Subcutaneous adipose tissue (tissue), 4 donors: ENCODE data around the gene SCNN1B. TPM values are rescaled to one million over a fixed set of nuclear protein-coding genes. Genes with fewer than 3 reads are reported as not detected.

Source experiments
- CTCF ChIP-seq: fragments of 450-650 bp; IDR thresholded peaks from one replicate; pipeline ENCODE4 v1.5.1; 2016; ENCODE audit warnings: low read depth, mild to moderate bottlenecking, control low read depth, antibody characterized with exemption, moderate library complexity
- total RNA-seq, 4 donors: library from RNA; depleted of rRNA; stranded (reverse); fragments of >200 nt; gene quantifications; one replicate each; pipeline ENCODE4 v1.1.0, GENCODE V29; 2016

Gene SCNN1B
- total RNA-seq, 4 donors from 2014 or later: 1.9 to 30.3 (median 5.6) TPM

DNA sequence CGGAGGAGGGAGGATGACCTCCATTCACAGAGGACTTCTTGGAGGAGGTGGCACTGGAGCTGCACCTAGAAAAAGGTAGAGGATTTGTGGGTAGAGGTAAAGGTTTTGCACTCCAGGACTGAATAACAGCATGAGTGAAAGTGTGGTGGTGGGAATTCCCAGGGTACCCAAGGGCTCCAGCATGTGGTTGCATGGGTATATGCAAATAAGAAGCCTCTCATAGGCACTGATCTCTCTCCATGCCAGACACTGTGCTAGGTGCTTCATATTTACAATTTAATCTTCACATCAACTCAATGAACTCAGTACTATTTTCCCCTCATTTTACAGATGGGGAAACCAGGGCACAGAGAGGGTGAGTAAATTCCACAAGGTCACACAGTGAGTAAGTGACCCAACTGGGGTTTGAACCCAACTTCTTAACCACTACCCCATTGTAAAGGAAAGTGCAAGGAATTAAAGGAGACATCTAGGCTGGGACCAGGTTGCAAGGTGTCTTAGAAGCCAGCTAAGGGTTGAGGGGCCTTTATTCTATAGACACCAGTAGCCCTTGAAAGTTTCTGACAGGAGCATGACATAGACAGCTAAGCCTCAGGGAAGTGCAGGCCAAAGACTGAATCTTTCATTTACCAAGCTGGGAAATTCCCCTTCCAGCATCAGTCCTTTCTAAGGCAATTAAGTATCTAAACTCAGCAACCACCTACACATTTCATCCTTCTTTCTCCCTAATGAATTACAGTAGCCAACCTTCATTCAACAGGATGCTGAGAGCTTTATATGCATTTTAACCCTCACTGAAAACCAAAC is 21.3 kb downstream of the SCNN1B start:
- TF ChIP-seq CTCF: no peak

DNA sequence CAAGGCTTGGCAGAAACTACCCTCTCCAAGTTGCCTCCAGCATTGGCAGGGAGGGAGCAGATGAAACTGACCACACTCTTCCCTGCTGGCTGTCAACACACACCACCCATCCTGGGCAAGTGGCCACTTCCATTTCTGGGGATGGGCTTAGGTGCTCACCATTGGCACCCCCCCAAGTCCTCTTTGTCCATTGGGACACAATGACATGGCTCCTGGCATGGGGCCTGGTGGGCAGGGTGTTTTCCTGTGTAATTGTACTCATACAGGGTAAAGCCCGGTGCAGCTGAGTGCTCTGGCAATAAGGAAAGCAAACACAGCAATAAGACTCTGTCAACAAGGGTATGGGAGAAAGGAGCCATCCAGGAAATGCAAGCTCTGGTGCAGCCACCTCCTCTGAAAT is 22.6 kb downstream of the SCNN1B start:
- no peak for TF ChIP-seq CTCF

DNA sequence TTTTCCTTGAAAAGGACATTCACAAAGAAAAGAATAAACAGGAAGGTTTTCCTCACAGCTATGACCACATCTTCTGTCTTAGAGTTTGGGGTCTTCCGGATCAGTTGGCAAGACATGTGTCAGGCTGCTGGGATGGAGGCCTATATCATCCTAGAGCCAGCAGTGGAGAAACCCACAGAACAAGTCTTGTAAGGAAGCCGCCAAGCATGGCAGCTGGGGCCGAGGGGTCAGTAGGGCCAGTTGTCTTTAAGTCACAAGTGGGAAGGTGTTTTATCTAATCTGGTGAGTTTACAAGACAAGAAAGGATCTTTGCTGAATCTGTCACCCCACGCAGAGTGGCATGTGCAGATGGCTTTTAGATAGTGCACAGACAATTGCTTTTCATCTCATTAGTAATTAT is 25.7 kb downstream of the SCNN1B start:
- TF ChIP-seq CTCF: no peak

DNA sequence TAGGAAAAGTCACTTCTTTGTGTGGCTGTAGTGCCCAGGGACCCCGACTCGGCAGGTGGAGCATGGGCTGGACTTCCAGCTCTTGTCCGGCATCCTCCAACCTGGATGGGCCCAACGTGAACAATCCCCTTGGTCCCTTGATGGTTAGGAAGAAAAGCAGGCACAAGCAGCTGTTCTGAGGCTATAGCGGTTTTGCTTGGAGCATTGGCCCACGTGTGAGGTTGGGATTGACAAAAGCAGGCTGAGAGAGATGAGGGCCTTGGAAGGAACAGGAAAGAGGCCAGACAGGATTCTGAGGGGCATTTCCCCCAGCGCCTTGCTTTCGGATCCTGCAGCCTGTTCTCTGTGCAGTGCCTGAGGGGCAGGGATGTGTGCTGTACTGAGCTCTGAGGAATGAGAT is 28.1 kb downstream of the SCNN1B start:
- TF ChIP-seq CTCF: no peak

- no peak for TF ChIP-seq CTCF
These were observed 28.6 kb downstream of the SCNN1B start for GRCh38 chr16:23330583-23331249.

DNA sequence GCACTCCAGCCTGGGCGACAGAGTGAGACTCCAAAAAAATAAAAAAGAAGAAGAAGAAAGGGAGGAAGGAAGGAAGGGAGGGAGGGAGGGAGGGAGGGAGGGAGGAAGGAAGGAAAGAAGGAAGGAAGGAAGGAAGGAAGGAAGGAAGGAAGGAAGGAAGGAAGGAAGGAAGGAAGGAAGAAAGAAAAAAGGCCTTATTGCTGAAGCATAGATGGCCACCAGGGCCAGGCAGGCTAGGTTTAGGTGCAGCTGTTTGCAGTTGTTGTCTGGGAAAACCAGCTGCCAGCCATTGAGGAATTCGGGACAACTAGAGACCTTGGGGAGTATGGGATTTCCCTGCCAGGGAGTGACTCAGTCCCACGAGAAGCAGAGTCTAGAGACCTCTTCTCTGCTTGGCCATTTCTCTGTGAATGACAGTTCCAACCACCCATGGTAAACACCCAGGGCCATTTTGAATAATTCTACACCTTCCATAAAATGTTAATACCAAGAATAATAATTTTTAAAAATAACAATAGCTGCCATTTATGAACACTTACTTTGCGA is 31.0 kb downstream of the SCNN1B start:
- TF ChIP-seq CTCF: no peak

- no peak for TF ChIP-seq CTCF
These were observed 31.8 kb downstream of the SCNN1B start for GRCh38 chr16:23333831-23334456.
